OCI-LY7 (cell line): ENCODE measurements around the gene CCR5AS.

Experiments
- BruUV-seq: library from RNA; stranded (reverse); fragments of 400-500 nt; replicated peaks from 2 replicates; lab custom pipeline; 2021; lab: Mats Ljungman, UMichigan
- CTCF ChIA-PET: fragments of 300-600 bp; sonication (Branson Sonifier 250); formaldehyde crosslinking; loops from one replicate; lab custom pipeline; 2022; ENCODE audit warnings: antibody characterized with exemption; ENCODE audit not compliant: unreplicated experiment; lab: Charles Lee
- POLR2A ChIA-PET: fragments of 300-600 bp; sonication (Branson Sonifier 250); formaldehyde crosslinking; loops from one replicate; lab custom pipeline; 2022; ENCODE audit warnings: antibody characterized with exemption; lab: Charles Lee
- DNase-seq: peaks from one replicate; pipeline ENCODE4 v3.0.0-alpha.2; 2015; ENCODE audit warnings: low spot score
- H2AFZ ChIP-seq: fragments of 200-600 bp; sonication (generic), shearing (Covaris generic); 2 replicates; pipeline ENCODE4 v1.6.1; 2014; ENCODE audit warnings: mild to moderate bottlenecking, antibody characterized with exemption, low read length, moderate library complexity
- H3K27ac ChIP-seq: fragments of 200-600 bp; sonication (generic); 2 replicates; pipeline ENCODE4 v1.5.1; 2014; ENCODE audit warnings: mixed run types, low read depth, mild to moderate bottlenecking, moderate library complexity, low read length, inconsistent platforms; ENCODE audit not compliant: poor library complexity, severe bottlenecking
- H3K36me3 ChIP-seq: fragments of 200-600 bp; sonication (generic); 2 replicates; pipeline ENCODE4 v1.6.1; 2014; ENCODE audit warnings: mild to moderate bottlenecking, antibody characterized with exemption, low read length, moderate library complexity, mixed read lengths; ENCODE audit not compliant: insufficient read depth
- H3K4me1 ChIP-seq: fragments of 200-600 bp; sonication (generic); 2 replicates; pipeline ENCODE4 v1.5.1; 2014; ENCODE audit warnings: mild to moderate bottlenecking, low read length; ENCODE audit not compliant: insufficient read depth, poor library complexity, severe bottlenecking
- H3K4me2 ChIP-seq: fragments of 200-600 bp; sonication (generic); 2 replicates; pipeline ENCODE4 v1.6.1; 2014; ENCODE audit warnings: mild to moderate bottlenecking, low read length
- H3K4me3 ChIP-seq: fragments of 200-600 bp; sonication (generic); 2 replicates; pipeline ENCODE4 v1.5.1; 2014; ENCODE audit warnings: mild to moderate bottlenecking, low read depth, low read length; ENCODE audit not compliant: poor library complexity, severe bottlenecking
- H3K79me2 ChIP-seq: fragments of 200-600 bp; sonication (generic); 2 replicates; pipeline ENCODE4 v1.6.1; 2016; ENCODE audit warnings: low read depth, mild to moderate bottlenecking, low read length, moderate library complexity, mixed read lengths; ENCODE audit not compliant: insufficient read depth
- H3K9me2 ChIP-seq: fragments of 200-600 bp; sonication (generic); 2 replicates; pipeline ENCODE4 v1.6.1; 2016; ENCODE audit warnings: mild to moderate bottlenecking, low read length, mixed read lengths; ENCODE audit not compliant: insufficient read depth
- H3K9me3 ChIP-seq: fragments of 200-600 bp; sonication (generic); 2 replicates; pipeline ENCODE4 v1.6.1; 2014; ENCODE audit warnings: mild to moderate bottlenecking, mixed run types, low read length, mixed read lengths
- H4K20me1 ChIP-seq: fragments of 200-600 bp; sonication (generic); 2 replicates; pipeline ENCODE4 v1.6.1; 2014; ENCODE audit warnings: mild to moderate bottlenecking, antibody characterized with exemption, low read length, moderate library complexity, mixed read lengths; ENCODE audit not compliant: insufficient read depth
- EZH2phosphoT487 ChIP-seq: fragments of 200-600 bp; sonication (generic); IDR thresholded peaks from 2 replicates; pipeline ENCODE4 v1.6.1; 2018; ENCODE audit warnings: low read depth, borderline replicate concordance, mild to moderate bottlenecking, mixed run types, antibody characterized with exemption, low read length, moderate library complexity, mixed read lengths
- intact Hi-C: fragments of 100-400 bp; cut with micrococcal nuclease; formaldehyde crosslinking; loops from one replicate; pipeline ENCODE4 v1.10.0; 2022; ENCODE audit not compliant: unreplicated experiment
- TF ChIP-seq, protein P1 (sequence below): fragments of 200-600 bp; sonication (generic); conservative IDR thresholded peaks from 2 replicates; pipeline ENCODE4 v1.5.1; 2014; ENCODE audit warnings: mild to moderate bottlenecking, antibody characterized with exemption, low read length, moderate library complexity, mixed read lengths

Gene CCR5AS

DNA sequence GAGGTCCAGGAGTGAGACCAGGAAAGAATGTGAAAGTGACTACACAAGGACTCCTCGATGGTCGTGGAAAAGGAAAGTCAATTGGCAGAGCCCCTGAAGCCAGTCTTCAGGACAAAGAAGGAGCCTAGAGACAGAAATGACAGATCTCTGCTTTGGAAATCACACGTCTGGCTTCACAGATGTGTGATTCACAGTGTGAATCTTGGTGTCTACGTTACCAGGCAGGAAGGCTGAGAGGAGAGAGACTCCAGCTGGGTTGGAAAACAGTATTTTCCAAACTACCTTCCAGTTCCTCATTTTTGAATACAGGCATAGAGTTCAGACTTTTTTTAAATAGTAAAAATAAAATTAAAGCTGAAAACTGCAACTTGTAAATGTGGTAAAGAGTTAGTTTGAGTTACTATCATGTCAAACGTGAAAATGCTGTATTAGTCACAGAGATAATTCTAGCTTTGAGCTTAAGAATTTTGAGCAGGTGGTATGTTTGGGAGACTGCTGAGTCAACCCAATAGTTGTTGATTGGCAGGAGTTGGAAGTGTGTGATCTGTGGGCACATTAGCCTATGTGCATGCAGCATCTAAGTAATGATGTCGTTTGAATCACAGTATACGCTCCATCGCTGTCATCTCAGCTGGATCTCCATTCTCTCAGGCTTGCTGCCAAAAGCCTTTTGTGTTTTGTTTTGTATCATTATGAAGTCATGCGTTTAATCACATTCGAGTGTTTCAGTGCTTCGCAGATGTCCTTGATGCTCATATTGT, 47.0 kb downstream of the CCR5AS start:
- POLR2A ChIA-PET, result interaction anchor here (0.6 kb wide), 1 partner anchor 106 kb away, joined by 3 read pairs; no protein-coding TSS in a partner anchor
- no peaks in the 10 kb centered on the region for H3K9me3 ChIP-seq
- no TSS peak for BruUV-seq
- no peaks in the 10 kb centered on the region for H3K79me2 ChIP-seq
- no peak overlapping the region for H2AFZ ChIP-seq
- intact Hi-C loops, result no loop called here
- no peak overlapping the region for H3K4me3 ChIP-seq
- no peaks in the 10 kb centered on the region for H3K4me1 ChIP-seq
- H3K9me2 ChIP-seq, result no peaks in the 10 kb centered on the region
- CTCF ChIA-PET, result no interaction called here
- H3K4me2 ChIP-seq, result no peak overlapping the region
- no peak overlapping the region for H3K27ac ChIP-seq
- TF ChIP-seq, protein P1, sequence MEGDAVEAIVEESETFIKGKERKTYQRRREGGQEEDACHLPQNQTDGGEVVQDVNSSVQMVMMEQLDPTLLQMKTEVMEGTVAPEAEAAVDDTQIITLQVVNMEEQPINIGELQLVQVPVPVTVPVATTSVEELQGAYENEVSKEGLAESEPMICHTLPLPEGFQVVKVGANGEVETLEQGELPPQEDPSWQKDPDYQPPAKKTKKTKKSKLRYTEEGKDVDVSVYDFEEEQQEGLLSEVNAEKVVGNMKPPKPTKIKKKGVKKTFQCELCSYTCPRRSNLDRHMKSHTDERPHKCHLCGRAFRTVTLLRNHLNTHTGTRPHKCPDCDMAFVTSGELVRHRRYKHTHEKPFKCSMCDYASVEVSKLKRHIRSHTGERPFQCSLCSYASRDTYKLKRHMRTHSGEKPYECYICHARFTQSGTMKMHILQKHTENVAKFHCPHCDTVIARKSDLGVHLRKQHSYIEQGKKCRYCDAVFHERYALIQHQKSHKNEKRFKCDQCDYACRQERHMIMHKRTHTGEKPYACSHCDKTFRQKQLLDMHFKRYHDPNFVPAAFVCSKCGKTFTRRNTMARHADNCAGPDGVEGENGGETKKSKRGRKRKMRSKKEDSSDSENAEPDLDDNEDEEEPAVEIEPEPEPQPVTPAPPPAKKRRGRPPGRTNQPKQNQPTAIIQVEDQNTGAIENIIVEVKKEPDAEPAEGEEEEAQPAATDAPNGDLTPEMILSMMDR, result no peak
- no peak for TF ChIP-seq EZH2phosphoT487
- H4K20me1 ChIP-seq, result no peaks in the 10 kb centered on the region
- no peaks in the 10 kb centered on the region for H3K36me3 ChIP-seq
- no peak for DNase-seq

DNA sequence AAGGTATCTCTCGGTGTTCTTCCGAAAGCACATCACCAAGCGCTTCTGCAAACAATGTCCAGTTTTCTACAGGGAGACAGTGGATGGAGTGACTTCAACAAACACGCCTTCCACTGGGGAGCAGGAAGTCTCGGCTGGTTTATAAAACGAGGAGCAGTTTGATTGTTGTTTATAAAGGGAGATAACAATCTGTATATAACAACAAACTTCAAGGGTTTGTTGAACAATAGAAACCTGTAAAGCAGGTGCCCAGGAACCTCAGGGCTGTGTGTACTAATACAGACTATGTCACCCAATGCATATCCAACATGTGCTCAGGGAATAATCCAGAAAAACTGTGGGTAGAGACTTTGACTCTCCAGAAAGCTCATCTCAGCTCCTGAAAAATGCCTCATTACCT, 48.4 kb downstream of the CCR5AS start:
- Histone ChIP-seq H3K4me3 (no peak overlapping the region), H3K4me1 (no peaks in the 10 kb centered on the region), H3K4me2 (no peak overlapping the region), H3K27ac (no peak overlapping the region), H3K79me2 (no peaks in the 10 kb centered on the region), H4K20me1 (no peaks in the 10 kb centered on the region), H3K9me3 (no peaks in the 10 kb centered on the region), H2AFZ (no peak overlapping the region), H3K36me3 (no peaks in the 10 kb centered on the region), H3K9me2 (no peaks in the 10 kb centered on the region)
- intact Hi-C loops, result no loop called here
- no TSS peak for BruUV-seq
- TF ChIP-seq, protein P1, result no peak
- TF ChIP-seq EZH2phosphoT487, result no peak
- no peak for DNase-seq
- POLR2A ChIA-PET, result no interaction called here
- CTCF ChIA-PET, result no interaction called here

DNA sequence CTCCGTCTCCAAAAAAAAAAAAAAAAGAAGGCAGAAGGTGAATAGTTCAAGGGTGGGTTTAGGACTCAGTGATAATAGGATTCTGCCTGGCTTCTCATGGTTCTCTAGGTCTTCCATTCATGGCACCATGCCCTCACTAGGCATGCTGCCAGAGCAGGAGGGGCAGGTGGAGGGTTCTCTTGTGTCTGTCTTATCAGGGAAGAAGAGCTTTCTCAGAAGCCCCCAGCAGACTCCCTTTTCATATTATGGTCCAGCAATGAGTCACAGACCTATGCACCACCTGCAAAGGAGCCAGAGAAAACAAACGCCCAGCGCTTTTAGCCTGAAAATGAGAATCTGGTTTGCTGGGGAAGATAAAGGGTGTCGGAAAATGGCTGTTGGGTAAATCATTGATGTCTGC, 50.0 kb downstream of the CCR5AS start:
- Histone ChIP-seq H3K4me2 (no peak overlapping the region), H3K79me2 (no peaks in the 10 kb centered on the region)
- POLR2A ChIA-PET, result no interaction called here

More for the DNA sequence above, 50.0 kb downstream of the CCR5AS start:
- no peak for DNase-seq
- BruUV-seq, result no TSS peak
- H3K9me2 ChIP-seq, result no peaks in the 10 kb centered on the region
- TF ChIP-seq EZH2phosphoT487, result no peak
- TF ChIP-seq, protein P1, result no peak
- no peaks in the 10 kb centered on the region for H4K20me1 ChIP-seq
- H3K4me1 ChIP-seq, result no peaks in the 10 kb centered on the region
- no peak overlapping the region for H3K27ac ChIP-seq
- no peak overlapping the region for H2AFZ ChIP-seq
- CTCF ChIA-PET, result no interaction called here
- no peak overlapping the region for H3K4me3 ChIP-seq
- no peaks in the 10 kb centered on the region for H3K36me3 ChIP-seq
- H3K9me3 ChIP-seq, result no peaks in the 10 kb centered on the region
- intact Hi-C loops, result no loop called here
